Gastrocnemius medialis (tissue), 4 donors: Measurements from ENCODE around the gene ZNF783. TPM values are rescaled to one million over a fixed set of nuclear protein-coding genes. Genes with fewer than 3 reads are reported as not detected.

ENCODE experiments used
- ATAC-seq, 2 donors: fragments of 150-250 bp; one replicate each; pipeline ENCODE4 v1.9.1; 2016
- DNase-seq, 2 donors: peaks; one replicate each; pipeline ENCODE4 v3.0.0-alpha.2; 2019
- H3K27ac ChIP-seq, 4 donors: fragments of 200-600 bp; sonication (generic); 1 replicate in 1 of 4; 2 replicates in 3 of 4; pipeline ENCODE4 v1.5.1; 2016 to 2018; ENCODE audit warnings: mild to moderate bottlenecking in 2 of 4, moderate library complexity in 1 of 4
- H3K27me3 ChIP-seq, 3 donors: fragments of 200-600 bp; sonication (generic) in 2 of 3; 1 replicate in 1 of 3; 2 replicates in 2 of 3; pipeline versions ENCODE4 v1.5.1 to v1.6.0; 2016 to 2019; ENCODE audit warnings: mild to moderate bottlenecking in 1 of 3, moderate library complexity in 1 of 3
- H3K36me3 ChIP-seq, 2 donors: fragments of 200-600 bp; sonication (generic) in 1 of 2; one replicate each; pipeline ENCODE4 v1.5.1; 2017 to 2018
- H3K4me1 ChIP-seq, 2 donors: fragments of 200-600 bp; sonication (generic) in 1 of 2; one replicate each; pipeline ENCODE4 v1.5.1; 2016 to 2017; ENCODE audit warnings: mild to moderate bottlenecking in 2 of 2
- H3K4me3 ChIP-seq, 4 donors: fragments of 200-600 bp; sonication (generic) in 3 of 4; 1 replicate in 1 of 4; 2 replicates in 3 of 4; pipeline ENCODE4 v1.5.1; 2016 to 2019; ENCODE audit warnings: mild to moderate bottlenecking in 2 of 4
- H3K9me3 ChIP-seq, 3 donors: fragments of 200-600 bp; sonication (generic) in 2 of 3; 1 replicate in 1 of 3; 2 replicates in 2 of 3; pipeline ENCODE4 v1.5.1; 2016 to 2019
- POLR2A ChIP-seq, 2 donors: fragments of 450-650 bp; IDR thresholded peaks; one replicate each; pipeline ENCODE4 v1.6.1; 2017; ENCODE audit warnings: antibody characterized with exemption in 2 of 2, mild to moderate bottlenecking in 2 of 2, moderate library complexity in 2 of 2
- in situ Hi-C, 4 donors: fragments of 200-750 bp; cut with MboI; loops; one replicate each; pipeline versions ENCODE4 v1.15.0 to v1.8.0; 2017; ENCODE audit warnings: low sequenced_read_pairs in 4 of 4
- intact Hi-C: fragments of 100-400 bp; cut with DNase I; formaldehyde crosslinking; loops from one replicate; pipeline ENCODE4 v1.15.1; 2023; ENCODE audit warnings: low total_unique reads
- total RNA-seq, 4 donors: library from RNA; depleted of rRNA; stranded (reverse); fragments of >200 nt; gene quantifications; one replicate each; pipeline versions ENCODE4 v1.1.0 to v1.2.3, GENCODE V29; 2016
- TF ChIP-seq, protein P1 (sequence below), 5 experiments: fragments of 450-650 bp in 3 of 5; fragments of 200-600 bp in 2 of 5; sonication (generic) in 2 of 5; IDR thresholded peaks in 4 of 5; conservative IDR thresholded peaks in 1 of 5; 1 replicate in 4 of 5; 2 replicates in 1 of 5; pipeline ENCODE4 v1.5.1; 2016 to 2019; ENCODE audit warnings: antibody characterized with exemption in 5 of 5, mild to moderate bottlenecking in 3 of 5, moderate library complexity in 3 of 5

ZNF783 gene
- total RNA-seq, 4 donors from 2014 or later: 3.4 to 7.1 (median 5.5) TPM

DNA sequence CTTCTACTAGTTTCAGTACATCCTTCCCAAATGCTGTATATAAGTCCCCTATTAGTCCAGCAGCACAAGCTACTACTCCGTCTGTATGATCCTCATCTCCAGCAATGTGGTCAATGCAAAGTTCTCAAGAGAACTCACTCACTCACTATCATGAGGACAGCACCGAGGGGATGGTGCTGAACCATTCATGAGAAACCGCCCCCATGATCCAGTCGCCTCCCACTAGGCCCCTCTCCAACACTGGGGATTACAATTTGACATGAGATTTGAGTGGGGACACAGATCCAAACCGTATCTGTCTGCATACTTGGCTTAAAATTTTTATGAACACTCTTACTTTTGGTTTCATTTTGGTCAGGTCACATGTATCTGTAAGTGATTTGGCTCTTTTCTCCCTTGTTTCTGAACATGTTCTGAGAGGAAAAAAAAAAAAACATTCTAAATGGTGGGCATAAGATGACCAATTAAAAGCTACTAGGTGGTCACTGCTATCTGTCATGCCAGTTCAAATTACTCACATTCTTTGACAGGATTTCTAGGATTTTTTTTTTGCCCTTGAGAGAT is 60.1 kb downstream of the ZNF783 start:
- H3K27me3 ChIP-seq: peaks cover 0 to 7% (median 4%) of the 10 kb centered on the region in 3 donors
- in situ Hi-C loops: no loop called here
- H3K4me3 ChIP-seq: peak overlapping the region; percentile 16 to 51 (median 34)
- DNase-seq: no peak
- no peaks in the 10 kb centered on the region for H3K36me3 ChIP-seq
- H3K27ac ChIP-seq: no peak overlapping the region
- TF ChIP-seq, protein P1, sequence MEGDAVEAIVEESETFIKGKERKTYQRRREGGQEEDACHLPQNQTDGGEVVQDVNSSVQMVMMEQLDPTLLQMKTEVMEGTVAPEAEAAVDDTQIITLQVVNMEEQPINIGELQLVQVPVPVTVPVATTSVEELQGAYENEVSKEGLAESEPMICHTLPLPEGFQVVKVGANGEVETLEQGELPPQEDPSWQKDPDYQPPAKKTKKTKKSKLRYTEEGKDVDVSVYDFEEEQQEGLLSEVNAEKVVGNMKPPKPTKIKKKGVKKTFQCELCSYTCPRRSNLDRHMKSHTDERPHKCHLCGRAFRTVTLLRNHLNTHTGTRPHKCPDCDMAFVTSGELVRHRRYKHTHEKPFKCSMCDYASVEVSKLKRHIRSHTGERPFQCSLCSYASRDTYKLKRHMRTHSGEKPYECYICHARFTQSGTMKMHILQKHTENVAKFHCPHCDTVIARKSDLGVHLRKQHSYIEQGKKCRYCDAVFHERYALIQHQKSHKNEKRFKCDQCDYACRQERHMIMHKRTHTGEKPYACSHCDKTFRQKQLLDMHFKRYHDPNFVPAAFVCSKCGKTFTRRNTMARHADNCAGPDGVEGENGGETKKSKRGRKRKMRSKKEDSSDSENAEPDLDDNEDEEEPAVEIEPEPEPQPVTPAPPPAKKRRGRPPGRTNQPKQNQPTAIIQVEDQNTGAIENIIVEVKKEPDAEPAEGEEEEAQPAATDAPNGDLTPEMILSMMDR (IDR thresholded peaks at IDR 0.05 in 4 of 5, conservative IDR thresholded peaks at IDR 0.05 in 1 of 5): no peak
- TF ChIP-seq POLR2A (IDR thresholded peaks at IDR 0.05): no peak
- H3K9me3 ChIP-seq: no peaks in the 10 kb centered on the region
- no peaks in the 10 kb centered on the region for H3K4me1 ChIP-seq
- intact Hi-C loops: no loop called here
- ATAC-seq: no peak

DNA sequence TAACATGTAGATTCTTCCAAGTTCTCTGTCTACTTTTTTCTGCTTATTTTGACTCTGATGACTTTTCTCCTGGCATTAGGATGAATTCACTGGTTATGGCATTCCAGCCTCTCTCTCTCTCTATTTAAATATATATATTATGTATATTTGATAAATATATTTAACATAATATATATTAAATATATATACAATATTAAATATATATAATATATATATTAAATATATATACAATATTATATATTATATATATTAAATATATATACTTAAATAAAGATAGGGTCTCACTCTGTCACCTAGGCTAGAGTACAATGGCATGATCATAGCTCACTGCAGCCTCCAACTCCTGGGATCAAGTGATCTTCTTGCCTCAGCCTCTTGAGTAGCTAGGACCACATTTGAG is 60.7 kb downstream of the ZNF783 start:
- DNase-seq (no peak), ATAC-seq (no peak)
- in situ Hi-C loops (no loop called here), intact Hi-C loops (no loop called here)
- Histone ChIP-seq H3K27ac (no peak overlapping the region), H3K36me3 (no peaks in the 10 kb centered on the region), H3K4me3 (peak overlapping the region in 1 of 4 donors; percentile 27), H3K4me1 (no peaks in the 10 kb centered on the region), H3K9me3 (no peaks in the 10 kb centered on the region), H3K27me3 (peaks cover 0 to 4% (median 4%) of the 10 kb centered on the region in 3 donors)
- TF ChIP-seq POLR2A (IDR thresholded peaks at IDR 0.05): no peak
- TF ChIP-seq, protein P1 (IDR thresholded peaks at IDR 0.05 in 4 of 5, conservative IDR thresholded peaks at IDR 0.05 in 1 of 5): no peak

DNA sequence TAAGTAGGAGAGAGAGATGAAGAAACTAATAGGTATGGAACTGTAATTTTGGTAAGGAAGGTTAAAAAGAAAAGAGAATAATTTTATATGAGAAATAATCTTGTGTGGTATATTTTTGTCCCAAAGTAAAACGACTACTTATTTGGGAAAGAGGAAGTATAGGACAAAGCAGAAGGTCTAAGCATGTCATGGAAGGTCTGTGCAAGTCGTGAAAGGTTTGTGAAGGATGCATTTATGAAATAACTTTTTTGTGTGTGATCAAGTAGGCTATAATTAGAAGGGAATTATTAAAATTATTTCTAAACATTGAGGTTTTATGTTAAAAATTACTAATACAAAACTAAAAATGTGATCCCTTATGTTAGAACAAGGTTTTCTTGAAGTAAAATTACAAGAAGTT is 63.3 kb downstream of the ZNF783 start:
- ATAC-seq (no peak), DNase-seq (no peak)
- no peaks in the 10 kb centered on the region for H3K36me3 ChIP-seq
- no peaks in the 10 kb centered on the region for H3K27me3 ChIP-seq
- H3K4me1 ChIP-seq: no peaks in the 10 kb centered on the region
- no peak overlapping the region for H3K27ac ChIP-seq
- intact Hi-C loops (no loop called here), in situ Hi-C loops (no loop called here)
- H3K9me3 ChIP-seq: no peaks in the 10 kb centered on the region
- TF ChIP-seq POLR2A (IDR thresholded peaks at IDR 0.05): no peak
- TF ChIP-seq, protein P1 (IDR thresholded peaks at IDR 0.05 in 4 of 5, conservative IDR thresholded peaks at IDR 0.05 in 1 of 5): no peak
- H3K4me3 ChIP-seq: no peak overlapping the region

DNA sequence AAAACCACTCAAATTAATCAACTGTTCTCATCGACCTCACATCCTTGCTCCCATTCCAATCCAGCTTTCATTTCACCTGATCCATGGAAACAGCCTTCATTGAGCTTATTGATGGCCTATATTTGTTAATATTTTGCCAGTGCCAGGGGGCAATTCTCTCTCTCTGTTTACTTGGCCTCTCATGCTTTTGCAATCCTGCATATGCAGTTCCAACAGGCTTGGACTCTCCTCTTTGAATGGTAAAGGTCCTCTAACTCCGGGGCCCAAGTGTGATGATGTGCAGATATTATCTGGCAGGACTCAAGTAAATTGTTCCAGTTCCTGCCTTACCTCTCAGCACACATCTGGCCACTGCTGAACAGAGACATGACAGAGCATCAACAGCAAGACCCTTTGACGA is 67.3 kb downstream of the ZNF783 start:
- no peak for TF ChIP-seq POLR2A (IDR thresholded peaks at IDR 0.05)
- TF ChIP-seq, protein P1 (IDR thresholded peaks at IDR 0.05 in 4 of 5, conservative IDR thresholded peaks at IDR 0.05 in 1 of 5): no peak
- no peaks in the 10 kb centered on the region for H3K27me3 ChIP-seq
- H3K4me1 ChIP-seq: no peaks in the 10 kb centered on the region
- no peak overlapping the region for H3K27ac ChIP-seq
- H3K36me3 ChIP-seq: no peaks in the 10 kb centered on the region
- H3K9me3 ChIP-seq: no peaks in the 10 kb centered on the region
- intact Hi-C loops: no loop called here
- in situ Hi-C loops: no loop called here
- ATAC-seq (no peak), DNase-seq (no peak)
- H3K4me3 ChIP-seq: no peak overlapping the region
